ENCODE results near the gene DNAI1.

The DNAI1 gene

GRCh38 chr9:34540827-34541226, 82.2 kb downstream of the DNAI1 start:
- peaks cover 15% of the 10 kb centered on the region for H3K27me3 Mint-ChIP-seq (ENCODE audit: low read depth)

DNA sequence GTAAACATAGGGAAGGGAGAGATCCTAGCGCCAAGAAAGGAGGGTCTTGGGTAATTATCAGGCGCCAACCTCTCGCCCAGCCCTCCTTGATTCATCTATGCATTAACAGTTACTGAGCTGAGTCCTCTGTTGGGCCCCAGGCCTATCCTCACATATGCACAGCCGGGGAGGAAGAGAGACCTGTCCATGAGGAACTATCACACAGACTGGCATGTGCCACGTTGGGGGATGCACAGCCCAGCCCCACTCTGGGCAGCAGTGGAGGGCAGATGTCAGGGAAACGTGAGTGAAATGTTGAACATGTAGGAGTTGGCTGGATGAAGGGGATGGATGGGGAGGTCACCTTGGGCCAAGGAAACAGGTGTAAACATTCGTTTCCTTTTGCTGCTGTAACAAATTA, 82.9 kb downstream of the DNAI1 start:
- Mint-ChIP-seq H3K27ac (no peak overlapping the region), H3K9me3 (no peaks in the 10 kb centered on the region), H3K4me3 (no peak overlapping the region)

More at GRCh38 chr9:34540827-34541226, 82.2 kb downstream of the DNAI1 start:
- no peak for DNase-seq (ENCODE audit: low spot score)
- Mint-ChIP-seq H3K4me3 (no peak overlapping the region), H3K9me3 (no peaks in the 10 kb centered on the region), H3K27ac (no peak overlapping the region), H3K36me3 (ENCODE audit: low read depth) (no peaks in the 10 kb centered on the region), H3K4me1 (ENCODE audit: low read depth) (no peaks in the 10 kb centered on the region)

GRCh38 chr9:34544035-34544434, 85.4 kb downstream of the DNAI1 start:
- no peaks in the 10 kb centered on the region for H3K4me1 Mint-ChIP-seq (ENCODE audit: low read depth)
- H3K27me3 Mint-ChIP-seq (ENCODE audit: low read depth): peaks cover 13% of the 10 kb centered on the region
- H3K27ac Mint-ChIP-seq: no peak overlapping the region
- H3K36me3 Mint-ChIP-seq (ENCODE audit: low read depth): no peaks in the 10 kb centered on the region
- DNase-seq (ENCODE audit: low spot score): no peak
- H3K4me3 Mint-ChIP-seq: no peak overlapping the region
- no peaks in the 10 kb centered on the region for H3K9me3 Mint-ChIP-seq

More for the DNA sequence above, 82.9 kb downstream of the DNAI1 start:
- Mint-ChIP-seq H3K4me1 (ENCODE audit: low read depth) (no peaks in the 10 kb centered on the region), H3K27me3 (ENCODE audit: low read depth) (peaks cover 12% of the 10 kb centered on the region), H3K36me3 (ENCODE audit: low read depth) (no peaks in the 10 kb centered on the region)
- DNase-seq (ENCODE audit: low spot score): no peak

DNA sequence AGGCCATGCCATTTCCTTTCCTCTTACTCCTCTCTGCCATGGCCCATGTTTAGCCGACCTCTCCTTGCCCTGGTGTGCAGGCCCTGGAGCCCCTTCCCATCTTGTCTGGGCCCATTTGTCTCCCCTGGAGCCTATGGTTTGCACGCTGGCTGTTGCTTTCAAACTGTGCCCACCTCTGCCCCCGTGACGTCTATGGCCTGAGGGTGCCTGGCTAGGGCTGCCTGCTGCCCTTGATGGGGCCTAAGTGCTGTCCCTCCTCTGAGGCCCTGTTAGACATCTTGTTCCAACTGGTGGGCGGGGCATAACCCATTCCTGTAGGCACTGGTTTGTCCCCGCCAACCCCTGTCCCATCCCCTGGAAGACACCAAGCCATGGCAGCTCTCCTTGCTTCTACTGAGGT, 86.9 kb downstream of the DNAI1 start:
- H3K27ac Mint-ChIP-seq: no peak overlapping the region
- no peaks in the 10 kb centered on the region for H3K4me1 Mint-ChIP-seq (ENCODE audit: low read depth)
- H3K9me3 Mint-ChIP-seq: no peaks in the 10 kb centered on the region

DNA sequence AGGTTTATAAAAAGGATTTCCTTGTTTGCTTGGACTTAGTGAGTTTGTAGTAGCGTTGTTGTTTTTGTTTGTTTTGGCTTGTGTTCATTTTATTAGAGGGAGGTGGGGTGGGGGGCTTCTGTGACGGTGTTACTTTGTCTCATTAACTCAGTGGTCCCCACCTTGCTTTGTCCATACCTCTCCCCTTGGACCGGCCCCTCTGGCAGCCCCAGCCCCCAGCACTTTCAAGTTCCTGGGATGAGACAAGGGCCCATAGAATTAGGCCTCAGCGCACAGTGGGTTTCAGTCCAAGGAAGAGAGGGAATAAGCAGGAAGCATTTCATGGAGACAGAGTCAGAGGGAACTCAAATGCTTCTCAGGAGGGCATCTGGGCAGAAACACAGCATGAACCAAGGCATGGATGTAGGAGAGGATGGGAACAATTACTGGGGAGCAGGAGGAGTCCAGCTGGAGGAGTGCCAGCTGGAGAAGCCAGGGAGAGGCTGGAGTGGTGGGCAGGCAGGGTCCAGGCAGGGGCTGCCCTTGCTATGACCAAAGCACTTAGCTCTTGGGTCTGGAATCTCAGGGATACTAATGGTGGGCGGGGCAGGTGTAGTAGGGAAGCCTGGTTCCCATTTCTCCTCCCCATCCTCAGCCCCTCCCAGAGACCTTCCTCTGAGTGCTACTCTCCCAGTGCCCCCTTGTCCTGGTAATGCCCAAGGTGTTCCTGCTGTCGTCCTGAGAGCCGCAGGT, 87.7 kb downstream of the DNAI1 start:
- peaks cover 13% of the 10 kb centered on the region for H3K27me3 Mint-ChIP-seq (ENCODE audit: low read depth)
- DNase-seq (ENCODE audit: low spot score): no peak
- H3K27ac Mint-ChIP-seq: no peak overlapping the region
- H3K4me3 Mint-ChIP-seq: no peak overlapping the region
- no peaks in the 10 kb centered on the region for H3K9me3 Mint-ChIP-seq
- no peaks in the 10 kb centered on the region for H3K4me1 Mint-ChIP-seq (ENCODE audit: low read depth)
- no peaks in the 10 kb centered on the region for H3K36me3 Mint-ChIP-seq (ENCODE audit: low read depth)

More for the DNA sequence above, 86.9 kb downstream of the DNAI1 start:
- no peak overlapping the region for H3K4me3 Mint-ChIP-seq
- H3K36me3 Mint-ChIP-seq (ENCODE audit: low read depth): no peaks in the 10 kb centered on the region
- H3K27me3 Mint-ChIP-seq (ENCODE audit: low read depth): peaks cover 13% of the 10 kb centered on the region
- no peak for DNase-seq (ENCODE audit: low spot score)

- DNase-seq (ENCODE audit: low spot score): peak; percentile 39
- Mint-ChIP-seq H3K36me3 (ENCODE audit: low read depth) (no peaks in the 10 kb centered on the region), H3K4me3 (no peak overlapping the region), H3K27ac (no peak overlapping the region), H3K9me3 (no peaks in the 10 kb centered on the region), H3K27me3 (ENCODE audit: low read depth) (peaks cover 13% of the 10 kb centered on the region), H3K4me1 (ENCODE audit: low read depth) (no peaks in the 10 kb centered on the region)
These were observed 88.5 kb downstream of the DNAI1 start for GRCh38 chr9:34546834-34547827.

GRCh38 chr9:34547960-34548611, 89.5 kb downstream of the DNAI1 start:
- Mint-ChIP-seq H3K27ac (no peak overlapping the region), H3K27me3 (ENCODE audit: low read depth) (peaks cover 13% of the 10 kb centered on the region)

GRCh38 chr9:34549407-34549732, 90.8 kb downstream of the DNAI1 start:
- H3K27me3 Mint-ChIP-seq (ENCODE audit: low read depth): peaks cover 12% of the 10 kb centered on the region
- no peaks in the 10 kb centered on the region for H3K9me3 Mint-ChIP-seq
- H3K36me3 Mint-ChIP-seq (ENCODE audit: low read depth): no peaks in the 10 kb centered on the region
- no peak overlapping the region for H3K4me3 Mint-ChIP-seq
- no peak for DNase-seq (ENCODE audit: low spot score)
- H3K4me1 Mint-ChIP-seq (ENCODE audit: low read depth): no peaks in the 10 kb centered on the region
- H3K27ac Mint-ChIP-seq: no peak overlapping the region

More at GRCh38 chr9:34547960-34548611, 89.5 kb downstream of the DNAI1 start:
- Mint-ChIP-seq H3K4me1 (ENCODE audit: low read depth) (no peaks in the 10 kb centered on the region), H3K9me3 (no peaks in the 10 kb centered on the region), H3K36me3 (ENCODE audit: low read depth) (no peaks in the 10 kb centered on the region), H3K4me3 (no peak overlapping the region)
- no peak for DNase-seq (ENCODE audit: low spot score)

GRCh38 chr9:34550016-34550680, 91.5 kb downstream of the DNAI1 start:
- H3K4me3 Mint-ChIP-seq: no peak overlapping the region
- no peaks in the 10 kb centered on the region for H3K9me3 Mint-ChIP-seq
- peaks cover 8% of the 10 kb centered on the region for H3K27me3 Mint-ChIP-seq (ENCODE audit: low read depth)
- H3K36me3 Mint-ChIP-seq (ENCODE audit: low read depth): no peaks in the 10 kb centered on the region
- H3K4me1 Mint-ChIP-seq (ENCODE audit: low read depth): no peaks in the 10 kb centered on the region
- no peak overlapping the region for H3K27ac Mint-ChIP-seq
- DNase-seq (ENCODE audit: low spot score): no peak

GRCh38 chr9:34550681-34551270, 92.2 kb downstream of the DNAI1 start:
- H3K4me3 Mint-ChIP-seq: no peak overlapping the region
- H3K9me3 Mint-ChIP-seq: no peaks in the 10 kb centered on the region
- no peak for DNase-seq (ENCODE audit: low spot score)
- no peak overlapping the region for H3K27ac Mint-ChIP-seq
- H3K36me3 Mint-ChIP-seq (ENCODE audit: low read depth): no peaks in the 10 kb centered on the region
- H3K27me3 Mint-ChIP-seq (ENCODE audit: low read depth): peaks cover 6% of the 10 kb centered on the region
- H3K4me1 Mint-ChIP-seq (ENCODE audit: low read depth): no peaks in the 10 kb centered on the region

DNA sequence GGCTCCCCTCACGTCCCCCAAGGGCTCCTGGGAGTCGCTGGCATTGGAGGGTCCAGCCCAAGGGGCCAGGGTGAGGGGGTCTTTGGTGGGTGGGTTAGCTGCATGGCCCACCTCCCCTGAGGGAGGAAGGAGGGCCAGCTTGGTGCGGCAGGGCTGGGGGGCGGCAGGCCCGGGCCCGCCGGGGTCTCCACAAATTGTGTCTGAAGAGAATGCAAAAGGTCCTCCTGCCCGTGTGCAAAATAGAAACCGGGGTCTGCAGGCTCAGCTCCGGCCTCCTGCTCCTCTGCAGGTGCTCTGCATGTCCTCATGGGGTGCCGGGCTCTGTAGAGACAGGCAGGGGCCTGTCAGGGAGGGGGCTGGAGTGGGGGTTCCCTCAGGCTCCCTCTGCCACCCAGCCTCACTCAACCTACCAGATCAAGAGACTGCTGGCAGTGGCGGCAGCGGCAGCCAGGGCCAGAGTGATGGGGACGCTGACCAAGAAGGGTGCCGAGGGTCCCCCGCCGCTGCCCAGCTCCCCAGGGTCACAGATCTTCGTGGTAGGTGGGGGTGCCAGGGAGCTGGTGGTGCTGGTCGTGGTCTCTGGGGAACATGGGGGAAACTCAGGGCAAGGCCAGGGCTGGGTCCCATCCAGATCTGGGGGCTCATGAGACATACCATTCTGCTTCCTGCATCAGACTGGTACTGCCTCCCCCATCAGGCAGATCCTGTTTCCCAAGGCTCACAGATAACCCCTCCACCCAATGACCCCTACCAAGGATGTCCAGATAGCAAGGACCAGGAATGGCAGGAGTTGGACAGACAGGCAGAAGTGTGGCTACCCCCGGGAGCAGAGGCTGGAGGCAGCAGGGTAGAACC, 93.4 kb downstream of the DNAI1 start:
- Mint-ChIP-seq H3K9me3 (no peaks in the 10 kb centered on the region), H3K27ac (no peak overlapping the region), H3K4me3 (no peak overlapping the region), H3K4me1 (ENCODE audit: low read depth) (no peaks in the 10 kb centered on the region), H3K36me3 (ENCODE audit: low read depth) (no peaks in the 10 kb centered on the region), H3K27me3 (ENCODE audit: low read depth) (peaks cover 5% of the 10 kb centered on the region)
- DNase-seq (ENCODE audit: low spot score): no peak

DNA sequence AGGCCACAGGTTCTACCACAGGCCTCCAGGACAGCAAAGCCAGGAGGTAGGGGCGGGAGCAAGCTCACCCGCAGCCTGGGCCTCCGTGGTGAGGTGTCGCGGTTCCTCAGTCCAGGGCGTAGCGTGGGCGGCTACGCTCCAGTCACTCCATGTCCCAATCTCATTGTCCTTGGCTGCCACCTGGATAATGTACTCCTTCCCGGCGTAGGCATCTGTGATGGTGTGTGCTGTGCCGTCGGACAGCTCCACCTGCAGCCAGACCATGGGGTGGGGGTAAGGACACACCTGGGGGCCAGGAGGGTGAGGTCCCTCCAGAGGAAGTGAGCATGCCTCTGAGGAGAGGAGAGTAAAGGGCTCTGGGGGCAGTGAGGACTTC, 94.0 kb downstream of the DNAI1 start:
- Mint-ChIP-seq H3K36me3 (ENCODE audit: low read depth) (no peaks in the 10 kb centered on the region), H3K27me3 (ENCODE audit: low read depth) (peaks cover 4% of the 10 kb centered on the region), H3K4me1 (ENCODE audit: low read depth) (no peaks in the 10 kb centered on the region), H3K9me3 (no peaks in the 10 kb centered on the region), H3K4me3 (no peak overlapping the region), H3K27ac (no peak overlapping the region)
- no peak for DNase-seq (ENCODE audit: low spot score)

DNA sequence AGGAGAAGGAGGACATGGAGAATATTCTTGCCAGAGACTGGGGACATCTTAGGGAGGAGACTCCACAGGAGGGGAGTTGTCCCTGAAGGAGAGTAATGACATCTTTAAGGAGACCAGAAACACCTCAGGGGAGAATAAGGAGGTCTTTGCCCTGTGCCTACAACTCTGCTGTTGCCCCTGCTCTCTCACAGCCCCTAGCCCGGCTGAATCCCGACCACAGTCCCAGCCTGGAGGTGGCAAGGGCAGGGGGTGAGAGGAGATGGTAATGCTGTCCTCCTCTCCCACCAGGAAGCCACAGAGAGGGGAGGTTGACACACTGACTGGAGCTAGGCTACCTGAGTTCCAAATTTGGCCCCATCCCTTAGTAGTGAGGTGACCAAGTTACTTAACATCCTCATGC, 94.4 kb downstream of the DNAI1 start:
- Mint-ChIP-seq H3K27ac (no peak overlapping the region), H3K27me3 (ENCODE audit: low read depth) (peaks cover 4% of the 10 kb centered on the region), H3K4me1 (ENCODE audit: low read depth) (no peaks in the 10 kb centered on the region), H3K9me3 (no peaks in the 10 kb centered on the region), H3K4me3 (no peak overlapping the region), H3K36me3 (ENCODE audit: low read depth) (no peaks in the 10 kb centered on the region)
- no peak for DNase-seq (ENCODE audit: low spot score)
